Right kidney (tissue), 9 donors: ENCODE data around the gene ACTRT2.

Source experiments
- DNase-seq: peaks from one replicate; pipeline ENCODE4 v3.0.0-alpha.2; 2016
- long read RNA-seq, 8 donors: transcript quantifications; one replicate each; lab custom pipeline, GENCODE V29; 2026

The ACTRT2 gene
- long read RNA-seq, donor 1, result 0 reads
- long read RNA-seq, donor 2, result 0 reads
- long read RNA-seq, donor 3, result 0 reads
- long read RNA-seq, donor 4, result 0 reads
- long read RNA-seq, donor 5, result 0 reads
- long read RNA-seq, donor 6, result 0 reads
- long read RNA-seq, donor 7, result 0 reads
- long read RNA-seq, donor 8, result 0 reads

DNA sequence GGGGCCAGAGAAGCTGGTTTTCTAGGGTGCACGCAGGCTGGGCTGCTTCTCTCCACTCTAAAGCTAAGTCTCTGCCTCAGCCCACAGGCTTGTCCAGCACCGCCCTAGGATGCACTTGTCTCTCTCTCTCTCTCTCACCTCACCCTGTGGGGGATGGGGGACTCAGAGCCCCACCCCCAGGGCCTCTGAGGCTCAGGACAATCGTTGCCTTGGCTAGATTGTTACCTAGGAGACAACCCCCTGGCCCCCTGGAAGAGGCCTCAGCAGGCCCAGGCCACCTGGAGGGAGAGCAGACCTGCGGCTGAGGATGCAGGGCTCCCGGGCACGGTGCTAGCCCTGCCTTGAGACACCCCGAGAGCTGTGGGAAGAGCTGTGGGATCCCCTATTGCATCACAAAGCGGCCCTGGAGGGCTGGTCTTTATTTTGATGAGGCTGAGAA, at the start of gene ACTRT2:
ACTRT2 (plus strand) TSS at position 235 of the 439 bp plus-strand sequence. CDS start 220 bp downstream, outside the sequence.
- DNase-seq, result no peak

DNA sequence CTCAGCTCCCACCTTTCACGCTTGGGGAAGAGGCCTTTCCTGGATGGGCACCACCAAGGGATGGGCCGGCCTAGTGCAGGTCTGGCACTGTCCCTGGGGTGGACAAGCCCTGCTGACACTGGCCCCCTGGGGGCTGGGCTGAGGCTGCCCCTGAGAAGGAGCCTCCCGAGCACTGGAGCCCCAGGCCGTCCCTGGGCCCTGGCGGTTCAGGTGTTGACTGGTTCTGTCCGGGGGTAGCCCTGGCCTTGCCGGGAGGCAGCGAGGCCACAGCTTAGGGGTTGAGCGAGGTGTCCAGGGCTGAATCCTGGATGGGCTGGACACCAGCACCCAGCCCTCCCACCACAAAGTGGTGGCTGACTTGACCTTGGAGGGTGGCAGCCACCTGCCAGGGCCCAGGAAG, 49.7 kb upstream of the ACTRT2 start:
- DNase-seq, result no peak

DNA sequence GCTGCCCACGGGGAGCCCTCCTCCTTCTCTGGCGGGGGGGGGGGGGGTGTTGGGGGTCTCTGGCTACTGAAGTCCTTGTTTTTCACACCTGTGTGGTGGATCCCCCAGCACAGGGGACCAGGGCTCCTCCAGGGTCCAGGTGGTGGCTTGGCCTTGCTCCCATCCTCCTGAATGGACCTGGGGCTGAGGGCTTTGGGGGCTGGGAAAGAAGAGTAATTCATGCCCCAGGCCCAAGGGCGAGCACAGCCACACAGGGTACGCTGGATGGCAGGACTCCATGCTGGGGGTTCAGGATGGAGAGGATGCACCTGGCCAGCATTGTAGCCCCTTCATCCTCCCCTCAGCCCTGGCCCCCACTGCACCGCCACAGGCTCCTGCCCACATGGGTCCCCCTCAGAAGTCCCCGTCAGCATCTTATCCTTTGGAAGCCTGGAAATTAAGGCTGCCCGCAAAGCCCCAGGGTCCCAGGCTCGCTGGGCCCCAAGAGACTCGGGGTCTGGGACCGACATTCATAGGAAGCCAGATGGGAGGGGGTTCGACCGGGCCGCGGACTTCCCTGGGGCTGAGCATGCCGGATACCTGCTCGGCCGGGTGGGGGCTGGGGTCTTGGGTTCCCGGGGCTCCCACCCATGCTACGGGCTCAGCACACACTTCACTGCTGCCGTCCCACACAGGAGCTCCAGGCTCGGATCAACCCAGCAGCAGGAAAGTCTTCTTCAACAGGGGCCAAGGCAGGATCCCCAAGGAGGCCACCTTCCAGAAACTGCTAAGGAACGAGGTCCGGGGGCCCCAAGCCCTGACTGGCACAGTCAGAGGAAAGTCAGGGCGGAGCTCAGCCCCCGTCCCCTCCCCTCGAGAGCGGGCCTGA, 49.0 kb upstream of the ACTRT2 start:
- no peak for DNase-seq

DNA sequence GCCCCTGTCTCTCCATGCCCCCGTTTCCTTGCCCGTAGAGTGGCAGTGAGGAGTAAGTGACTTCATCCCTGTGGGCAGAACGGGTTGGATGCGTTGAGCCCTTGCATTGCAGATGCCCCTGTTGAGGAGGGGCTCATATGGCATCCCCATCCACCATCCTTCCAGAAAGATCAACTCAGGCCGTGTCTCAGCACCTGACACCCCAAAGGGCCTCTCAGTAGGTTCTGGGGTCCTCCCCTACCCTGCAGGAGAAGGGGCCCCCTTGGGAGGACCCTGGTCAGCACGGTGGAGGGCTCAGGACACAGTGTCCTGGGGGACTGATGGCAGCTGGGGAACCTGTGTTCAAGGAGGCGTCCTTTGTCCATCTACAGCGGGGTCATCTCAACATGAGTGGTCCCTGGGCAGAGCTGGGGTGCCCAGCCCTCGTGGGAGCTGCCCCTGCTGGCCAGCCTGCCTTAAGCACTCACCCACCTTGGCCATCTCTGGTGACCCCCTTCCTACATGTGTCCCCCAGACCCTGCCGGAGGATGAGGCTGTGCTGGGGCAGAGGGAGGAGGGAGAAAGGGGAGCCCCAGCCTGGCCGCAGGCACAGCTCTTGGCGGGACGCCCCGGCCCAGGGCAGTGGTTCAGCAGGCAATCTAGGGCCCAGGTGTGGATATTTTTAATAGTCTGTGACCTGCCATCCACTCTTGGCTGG, 48.2 kb upstream of the ACTRT2 start:
- no peak for DNase-seq

DNA sequence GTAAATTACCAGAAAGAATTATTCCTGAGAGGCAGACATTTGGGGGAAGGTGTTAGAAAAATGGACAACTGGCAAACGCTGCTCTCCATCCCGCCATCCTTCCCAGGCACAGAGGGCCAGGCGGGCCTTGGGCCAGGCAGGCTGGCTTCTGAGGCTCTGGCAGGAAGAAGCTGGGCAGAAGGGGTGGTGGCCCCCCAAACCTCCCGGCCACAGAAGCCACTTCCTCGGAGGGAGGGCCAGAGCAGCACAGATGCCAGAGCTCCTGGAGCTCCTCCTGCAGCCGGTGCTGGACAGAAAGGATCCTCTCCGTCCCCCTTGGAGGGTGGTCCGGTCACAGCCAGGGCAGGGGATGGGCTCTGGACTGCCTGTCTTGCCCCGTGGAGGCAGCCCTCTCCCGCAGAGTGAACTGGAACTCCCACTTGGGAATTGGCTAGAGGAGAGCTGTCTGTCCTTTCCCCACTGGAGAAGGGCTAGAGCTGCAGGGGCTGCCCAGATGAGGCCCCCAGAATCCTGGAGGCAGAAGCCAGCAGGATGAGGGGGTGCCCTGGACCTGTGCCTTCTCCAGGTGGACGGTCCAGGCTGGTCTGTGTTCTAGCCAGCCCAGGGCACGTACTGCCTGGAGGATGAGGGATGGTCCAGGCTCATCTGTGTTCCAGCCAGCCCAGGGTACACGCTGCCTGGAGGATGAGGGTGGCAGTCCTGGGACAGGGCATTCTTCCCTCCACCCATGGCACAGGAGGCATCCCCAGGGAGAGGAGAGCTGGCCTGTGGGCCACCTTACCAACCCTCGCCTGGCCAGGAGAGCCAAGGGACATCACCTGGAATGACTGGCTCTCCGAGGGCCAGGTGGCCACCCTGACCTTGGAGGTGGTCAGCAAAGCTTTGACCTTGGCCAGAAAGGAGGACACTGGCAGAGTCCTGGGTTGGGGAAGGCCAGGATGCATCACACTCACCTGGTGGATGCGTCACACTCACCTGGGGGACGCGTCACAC, 47.4 kb upstream of the ACTRT2 start:
- DNase-seq, result no peak

DNA sequence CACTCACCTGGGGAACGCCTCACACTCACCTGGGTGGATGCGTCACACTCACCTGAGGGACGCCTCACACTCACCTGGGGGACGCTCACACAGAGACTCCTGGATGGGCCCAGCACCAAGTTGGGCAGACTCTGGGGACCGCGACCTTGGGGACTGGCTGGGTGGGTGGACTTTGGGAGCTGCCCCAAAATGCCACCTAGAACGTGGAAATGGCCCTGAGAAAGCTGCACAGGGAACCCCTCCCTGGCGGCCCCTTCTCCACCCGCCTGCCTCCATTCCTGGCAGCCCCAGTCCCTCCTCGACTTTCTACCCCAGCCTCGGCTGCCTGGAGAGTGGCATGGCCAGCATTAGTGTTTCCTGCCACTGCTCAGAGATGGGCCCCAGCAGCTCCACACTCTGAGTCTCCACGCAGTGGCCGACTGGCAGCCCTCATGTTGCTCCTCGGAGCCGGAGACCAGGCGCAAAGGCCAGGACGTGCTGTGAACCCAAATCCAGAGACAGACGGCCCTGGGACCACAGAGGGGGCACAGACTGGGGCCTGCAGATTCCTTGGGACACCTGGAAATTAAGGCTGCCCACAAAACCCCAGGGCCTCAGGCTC, 46.5 kb upstream of the ACTRT2 start:
- no peak for DNase-seq

DNA sequence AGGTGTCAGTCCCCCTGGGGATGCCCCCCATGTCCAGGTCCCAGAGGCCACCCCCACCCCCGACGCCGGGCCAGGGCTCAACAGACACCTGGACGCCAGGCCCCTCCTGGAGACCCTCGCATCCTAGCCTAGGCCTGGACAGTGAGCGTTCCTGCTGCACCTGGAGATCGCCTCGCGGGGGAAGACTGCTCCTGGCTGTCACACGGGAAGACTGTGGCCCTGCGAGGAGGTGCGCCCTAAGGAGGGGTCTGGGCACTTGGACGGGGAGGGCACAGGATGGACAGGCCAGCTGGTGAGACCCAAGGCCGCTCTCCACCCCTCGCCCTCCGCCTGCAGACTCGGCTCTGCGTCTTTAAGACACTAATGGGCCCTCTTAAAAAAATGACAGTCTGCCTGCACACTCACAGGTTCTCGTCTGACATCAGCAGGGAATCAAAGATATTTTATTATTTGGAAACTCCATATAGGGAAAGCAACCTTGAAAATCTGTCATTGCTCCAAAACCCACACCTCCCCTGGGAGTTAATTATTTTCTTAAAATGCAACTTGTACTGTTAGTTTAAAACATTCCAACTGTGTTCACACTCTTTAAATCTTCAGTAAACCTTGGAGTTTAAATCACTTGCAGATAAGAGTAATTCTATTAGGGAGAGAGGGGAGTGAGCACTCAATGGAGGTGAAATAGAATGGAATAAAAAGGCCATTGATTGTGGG, 45.6 kb upstream of the ACTRT2 start:
- no peak for DNase-seq

DNA sequence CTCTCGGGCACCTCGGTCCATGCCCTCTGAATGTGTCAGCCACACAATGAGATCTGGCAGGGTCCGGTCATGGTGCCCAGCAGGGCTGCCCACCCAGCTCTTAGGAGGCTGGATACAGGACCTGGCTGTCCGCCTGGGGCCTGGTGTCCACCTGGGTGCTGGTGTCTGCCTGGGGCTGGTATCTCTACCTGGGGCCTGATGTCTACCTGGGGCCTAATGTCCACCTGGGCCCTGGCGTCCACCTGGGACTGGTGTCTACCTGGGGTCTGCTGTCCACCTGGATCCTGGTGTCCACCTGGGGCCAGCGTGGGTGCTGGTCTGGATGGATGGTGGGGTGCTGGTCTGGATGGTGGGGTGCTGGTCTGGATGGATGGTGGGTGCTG, 45.1 kb upstream of the ACTRT2 start:
- DNase-seq, result no peak

DNA sequence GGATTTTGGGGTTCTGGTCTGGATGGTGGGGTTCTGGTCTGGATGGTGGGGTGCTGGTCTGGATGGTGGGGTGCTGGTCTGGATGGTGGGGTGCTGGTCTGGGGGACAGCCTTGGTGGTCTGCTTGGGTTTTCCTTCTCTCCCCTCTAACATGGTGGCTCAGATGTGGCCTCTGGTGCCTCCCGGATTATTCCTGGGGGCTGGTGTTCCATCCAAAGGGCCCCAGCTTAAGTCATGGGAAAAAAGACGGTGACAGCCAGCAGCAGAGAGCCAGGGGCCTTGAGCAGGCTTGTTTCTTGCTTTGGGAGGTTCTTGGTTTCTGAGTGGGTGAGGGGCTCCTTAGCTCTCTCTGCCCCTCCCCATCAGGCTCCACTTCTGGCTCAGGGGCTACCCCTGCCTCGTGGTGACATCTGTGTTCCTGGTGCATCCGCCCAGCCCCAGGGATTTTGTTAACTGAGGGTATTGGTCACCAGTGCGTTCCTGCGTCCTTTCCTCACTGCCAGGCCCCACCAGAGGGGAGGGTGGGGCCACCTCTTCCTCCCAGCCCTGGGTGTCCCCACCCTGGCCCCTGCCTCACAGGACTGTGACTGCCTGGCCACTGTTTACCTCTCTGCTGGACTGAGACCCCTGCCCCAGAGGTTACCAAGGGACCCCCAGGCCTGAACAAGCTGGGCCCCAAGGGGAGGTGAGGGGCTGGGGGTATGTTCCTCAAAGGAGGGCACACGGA, 43.2 kb upstream of the ACTRT2 start:
- no peak for DNase-seq

DNA sequence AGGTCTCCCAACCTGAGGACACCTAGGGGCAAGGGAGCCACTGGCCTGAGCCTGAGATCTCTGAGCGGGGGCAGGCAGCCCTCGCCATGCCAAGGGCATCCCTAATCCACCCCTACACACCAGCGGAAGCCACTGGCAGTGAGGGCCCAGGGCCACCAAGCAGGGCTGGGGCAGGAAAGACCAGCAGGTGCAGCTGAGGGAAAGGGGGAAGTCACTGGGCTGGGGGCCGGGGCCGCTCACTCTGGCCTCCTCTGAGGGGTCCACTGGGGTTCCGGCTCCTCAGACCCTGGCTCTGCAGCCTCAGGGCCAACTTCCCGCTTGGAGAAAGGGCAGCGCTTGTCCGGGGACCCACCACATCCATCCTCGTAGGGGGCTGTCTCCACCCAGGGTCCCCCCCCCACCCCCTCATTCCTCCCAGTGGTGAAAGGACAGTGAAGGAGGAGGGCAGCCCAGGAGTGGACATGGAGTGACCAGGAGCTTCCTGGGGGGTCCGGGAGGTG, 42.5 kb upstream of the ACTRT2 start:
- no peak for DNase-seq

DNA sequence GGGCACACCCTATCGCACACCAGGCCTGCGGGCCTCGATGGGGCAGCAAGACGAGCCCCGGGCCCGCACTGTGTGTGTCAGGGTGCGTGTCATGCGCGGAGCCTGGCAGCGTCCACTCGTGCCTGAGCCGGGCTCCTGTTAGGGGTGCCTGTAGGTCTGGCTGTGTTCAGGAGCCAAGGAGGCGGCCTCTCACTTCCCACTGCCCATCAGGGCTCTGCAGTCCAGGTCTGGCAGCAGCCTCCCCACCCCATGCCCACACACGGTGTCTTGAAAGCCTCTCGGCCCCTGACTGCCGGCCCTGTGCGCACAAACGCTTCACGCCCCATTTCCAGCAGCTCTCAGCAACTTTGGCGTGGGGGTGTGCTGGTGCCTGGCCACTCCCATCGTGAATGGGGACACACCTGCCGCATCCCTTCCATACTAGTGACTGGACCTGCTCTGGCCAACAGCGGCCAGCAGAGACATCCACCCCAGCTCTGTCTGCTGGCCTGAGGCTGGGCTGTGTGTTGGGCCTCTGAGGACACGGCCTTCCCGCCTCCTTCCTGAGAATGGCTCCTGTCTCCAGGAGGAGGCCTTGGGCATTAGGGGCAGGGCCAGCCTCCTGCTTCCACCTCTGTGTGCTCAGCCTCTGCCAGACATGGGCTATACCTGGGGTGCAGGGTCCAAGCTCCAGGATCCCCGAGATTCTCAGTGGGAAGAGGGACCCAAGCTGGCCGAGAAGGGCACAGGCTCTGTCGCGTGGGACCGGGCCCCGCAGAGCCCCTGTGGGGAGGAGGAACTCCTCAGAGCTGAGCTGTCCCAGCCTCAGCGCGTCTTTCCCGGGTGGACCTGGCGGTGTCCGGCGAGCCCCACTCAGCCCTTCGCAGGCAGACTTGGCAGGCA, 41.8 kb upstream of the ACTRT2 start:
- DNase-seq, result no peak

DNA sequence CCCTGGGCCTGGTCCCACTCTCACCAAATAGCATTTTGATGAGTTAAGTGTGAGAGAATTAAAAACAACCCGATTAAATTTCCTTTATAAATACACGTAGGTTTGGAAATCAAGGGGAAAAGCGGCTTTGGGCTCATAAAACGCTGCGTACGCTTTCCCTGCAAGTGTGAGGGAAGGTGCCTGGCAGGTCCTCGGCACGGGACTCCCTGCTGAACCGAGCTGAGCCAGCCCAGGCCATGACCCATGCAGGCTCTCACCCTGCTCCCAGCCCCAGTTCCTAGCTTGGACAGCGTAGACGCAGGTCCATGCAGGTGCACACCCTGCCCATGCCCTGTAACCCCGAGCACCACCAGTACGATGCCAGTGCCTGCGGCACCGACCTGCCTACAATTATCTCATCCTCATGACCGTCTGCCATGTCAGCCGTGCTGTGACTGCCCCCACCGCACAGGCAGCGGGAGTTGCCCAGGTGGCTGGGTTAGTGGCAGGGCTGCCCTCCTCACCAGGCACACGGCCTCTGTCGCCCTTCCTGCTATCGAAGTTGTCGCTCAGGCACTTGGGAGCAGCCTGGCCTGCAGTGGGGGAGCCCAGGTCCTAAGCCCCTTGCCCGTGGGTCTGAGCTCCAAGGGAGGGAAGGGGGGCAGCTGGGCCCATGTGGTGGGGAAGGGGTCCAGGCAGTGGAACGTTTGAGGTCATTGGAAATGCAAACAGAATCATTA, 41.0 kb upstream of the ACTRT2 start:
- no peak for DNase-seq

DNA sequence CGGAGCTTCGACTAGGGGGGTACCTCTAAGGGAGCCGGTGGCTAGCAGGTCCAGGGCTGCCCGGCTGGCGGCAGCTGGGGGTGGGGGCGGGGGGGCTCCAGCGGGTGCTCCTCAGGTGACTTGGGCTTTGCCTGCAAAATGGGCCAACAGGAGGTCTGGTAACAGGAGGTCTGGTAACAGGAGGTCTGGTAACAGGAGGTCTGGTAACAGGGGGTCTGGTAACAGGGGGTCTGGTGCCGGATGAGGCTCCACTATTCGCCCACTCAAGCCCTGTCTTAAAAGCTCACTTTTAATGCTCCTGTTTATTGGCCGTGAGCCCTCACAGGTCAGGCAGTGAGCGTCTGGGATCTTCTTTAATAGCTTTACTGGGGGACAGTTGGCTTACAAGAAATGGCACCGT, 40.4 kb upstream of the ACTRT2 start:
- no peak for DNase-seq

DNA sequence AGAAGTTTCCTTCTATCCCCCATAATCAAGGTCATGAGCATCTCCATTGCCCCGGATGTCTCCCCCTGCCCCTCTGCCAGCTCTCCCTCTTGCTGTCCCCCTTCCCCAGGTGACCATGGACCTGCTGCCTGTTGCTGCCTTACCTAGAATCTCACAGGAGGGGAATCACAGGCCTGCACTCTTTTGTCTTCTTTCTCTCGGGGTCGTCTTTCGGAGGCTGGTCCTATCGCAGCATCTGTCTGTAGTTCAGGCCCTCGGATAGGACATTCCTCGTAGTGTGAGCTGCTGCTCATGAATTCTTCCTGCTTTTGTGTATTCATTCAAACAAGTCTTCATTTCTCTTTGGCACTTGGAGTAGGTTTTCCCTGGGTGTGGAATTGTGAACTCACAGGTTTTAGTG, 39.9 kb upstream of the ACTRT2 start:
- no peak for DNase-seq

DNA sequence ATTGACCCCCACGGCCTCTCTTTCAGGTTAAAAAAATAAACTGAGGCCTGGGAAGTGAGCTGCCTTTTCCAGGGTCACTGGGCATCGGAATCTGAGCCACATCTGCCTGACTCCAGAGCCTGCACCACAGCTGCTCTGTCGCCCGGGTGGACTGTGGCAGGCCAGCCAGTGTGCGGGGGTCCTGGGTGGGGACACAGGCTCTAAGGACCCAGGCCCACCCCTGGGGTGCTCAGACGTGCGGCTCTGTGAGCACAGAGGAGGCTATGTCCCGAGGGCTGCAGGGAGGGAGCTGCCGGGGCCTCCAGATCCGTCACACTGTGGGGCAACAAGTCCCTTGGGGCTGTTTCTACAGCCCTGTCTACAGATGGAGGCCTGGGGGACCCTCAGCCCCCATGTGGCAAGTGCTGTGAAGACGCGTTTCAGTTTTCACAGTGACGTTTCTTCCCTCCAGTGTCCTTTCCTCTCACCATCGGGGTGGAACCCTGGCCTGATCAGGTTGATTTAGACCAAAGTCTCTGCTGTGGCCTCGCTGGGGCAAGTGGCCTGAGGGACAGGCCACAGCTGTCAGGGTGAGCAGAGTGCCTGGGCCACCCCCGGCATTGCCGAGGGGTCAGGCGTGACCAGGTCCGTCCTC, 39.2 kb upstream of the ACTRT2 start:
- DNase-seq, result no peak

DNA sequence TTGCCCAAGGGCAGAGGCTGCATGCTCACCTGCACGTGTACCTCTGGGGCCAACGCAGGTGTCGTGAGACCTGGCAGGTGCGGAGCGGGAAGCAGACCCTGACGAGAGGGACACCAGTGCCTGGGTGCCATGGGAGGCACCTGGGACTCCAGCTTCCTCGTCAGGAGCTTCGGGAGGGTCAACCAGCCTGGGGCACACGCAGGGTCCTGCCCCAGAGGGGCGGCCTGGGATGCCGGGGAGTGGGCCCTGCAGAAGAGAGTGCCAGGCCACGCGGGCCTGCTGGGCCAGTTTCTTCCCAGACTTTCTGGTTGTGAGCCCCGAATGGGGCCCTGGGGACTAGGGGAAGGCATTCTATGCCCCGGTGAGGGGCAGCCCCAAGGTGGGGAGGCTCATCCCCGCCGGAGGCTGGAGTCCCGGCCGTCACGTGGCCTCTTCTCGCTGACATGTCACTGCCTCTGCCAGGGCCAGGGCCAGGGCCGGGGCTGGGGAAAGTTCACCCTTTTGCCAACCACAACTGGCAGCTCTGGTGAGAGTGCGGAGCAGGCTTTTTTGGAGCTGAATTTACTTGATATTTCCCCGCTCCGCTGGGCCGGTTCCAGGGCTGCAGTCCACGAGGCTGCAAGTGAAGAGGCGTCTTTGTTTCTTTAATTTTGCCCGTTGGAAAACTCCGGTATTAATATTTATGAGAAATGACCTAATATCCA, 38.5 kb upstream of the ACTRT2 start:
- no peak for DNase-seq

DNA sequence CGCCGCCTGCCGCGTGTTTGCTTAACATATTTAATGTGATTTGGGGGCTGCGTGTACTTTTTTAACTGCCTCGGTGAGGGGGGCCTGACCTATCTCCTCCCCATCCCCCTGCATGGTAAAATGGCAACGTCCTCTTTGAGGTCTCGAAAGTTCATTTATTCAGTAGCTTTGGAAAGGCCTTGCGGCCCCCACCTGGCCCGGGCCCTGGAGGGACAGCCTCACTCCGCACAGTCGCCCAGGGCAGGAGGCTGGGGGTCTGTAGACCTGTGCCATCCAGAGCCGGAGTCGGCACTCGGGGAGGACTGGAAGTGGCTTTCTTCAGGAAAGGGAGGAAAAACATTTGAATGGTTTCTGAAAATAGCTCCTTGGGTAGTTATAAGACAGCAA, 38.0 kb upstream of the ACTRT2 start:
- no peak for DNase-seq
